WERI-Rb-1 (cell line): ENCODE measurements around the gene C14orf119.
A peak's percentile ranks its signal among the peaks of the same experiment; 100 is the strongest.

Source experiments
- DNase-seq: peaks from one replicate; pipeline ENCODE4 v3.0.0-alpha.2; 2020
- H3K27ac ChIP-seq: fragments of 250-450 bp; sonication (Bioruptor Pico); 2 replicates; pipeline ENCODE4 v1.5.1; 2020; ENCODE audit warnings: mild to moderate bottlenecking, moderate library complexity
- H3K27me3 ChIP-seq: fragments of 250-450 bp; sonication (Bioruptor Pico); 2 replicates; pipeline ENCODE4 v1.5.1; 2021; ENCODE audit warnings: mild to moderate bottlenecking, low read depth, moderate library complexity; ENCODE audit not compliant: insufficient read depth, severe bottlenecking
- H3K36me3 ChIP-seq: fragments of 250-450 bp; sonication (Bioruptor Pico); 2 replicates; pipeline ENCODE4 v1.5.1; 2020; ENCODE audit warnings: mild to moderate bottlenecking, moderate library complexity
- H3K4me3 ChIP-seq: 2 replicates; pipeline ENCODE4 v1.5.1; 2011; ENCODE audit warnings: low read depth, mild to moderate bottlenecking, control low read depth, low read length
- H3K9me3 ChIP-seq: fragments of 250-450 bp; sonication (Bioruptor Pico); 2 replicates; pipeline ENCODE4 v1.5.1; 2021; ENCODE audit warnings: mild to moderate bottlenecking, moderate library complexity; ENCODE audit not compliant: severe bottlenecking
- TF ChIP-seq, protein P1 (sequence below): IDR thresholded peaks from 2 replicates; pipeline ENCODE4 v1.5.1; 2011; ENCODE audit warnings: low read depth, mild to moderate bottlenecking, control low read depth, inconsistent platforms, low read length

C14orf119 gene

GRCh38 chr14:23113431-23114119 is 18.3 kb downstream of the C14orf119 start:
- TF ChIP-seq, protein P1, sequence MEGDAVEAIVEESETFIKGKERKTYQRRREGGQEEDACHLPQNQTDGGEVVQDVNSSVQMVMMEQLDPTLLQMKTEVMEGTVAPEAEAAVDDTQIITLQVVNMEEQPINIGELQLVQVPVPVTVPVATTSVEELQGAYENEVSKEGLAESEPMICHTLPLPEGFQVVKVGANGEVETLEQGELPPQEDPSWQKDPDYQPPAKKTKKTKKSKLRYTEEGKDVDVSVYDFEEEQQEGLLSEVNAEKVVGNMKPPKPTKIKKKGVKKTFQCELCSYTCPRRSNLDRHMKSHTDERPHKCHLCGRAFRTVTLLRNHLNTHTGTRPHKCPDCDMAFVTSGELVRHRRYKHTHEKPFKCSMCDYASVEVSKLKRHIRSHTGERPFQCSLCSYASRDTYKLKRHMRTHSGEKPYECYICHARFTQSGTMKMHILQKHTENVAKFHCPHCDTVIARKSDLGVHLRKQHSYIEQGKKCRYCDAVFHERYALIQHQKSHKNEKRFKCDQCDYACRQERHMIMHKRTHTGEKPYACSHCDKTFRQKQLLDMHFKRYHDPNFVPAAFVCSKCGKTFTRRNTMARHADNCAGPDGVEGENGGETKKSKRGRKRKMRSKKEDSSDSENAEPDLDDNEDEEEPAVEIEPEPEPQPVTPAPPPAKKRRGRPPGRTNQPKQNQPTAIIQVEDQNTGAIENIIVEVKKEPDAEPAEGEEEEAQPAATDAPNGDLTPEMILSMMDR = no peak
- Histone ChIP-seq H3K27ac (no peak overlapping the region), H3K4me3 (no peak overlapping the region), H3K9me3 (peaks cover under 1% of the 10 kb centered on the region), H3K36me3 (no peaks in the 10 kb centered on the region), H3K27me3 (peaks cover 16% of the 10 kb centered on the region)
- no peak for DNase-seq

GRCh38 chr14:23114120-23114458 is 18.8 kb downstream of the C14orf119 start:
- no peak for DNase-seq
- Histone ChIP-seq H3K27ac (no peak overlapping the region), H3K4me3 (no peak overlapping the region), H3K27me3 (peaks cover 16% of the 10 kb centered on the region), H3K36me3 (no peaks in the 10 kb centered on the region), H3K9me3 (no peaks in the 10 kb centered on the region)
- TF ChIP-seq, protein P1 = no peak

- Histone ChIP-seq H3K9me3 (no peaks in the 10 kb centered on the region), H3K4me3 (no peak overlapping the region), H3K27me3 (peaks cover 16% of the 10 kb centered on the region), H3K36me3 (no peaks in the 10 kb centered on the region), H3K27ac (no peak overlapping the region)
- no peak for DNase-seq
- TF ChIP-seq, protein P1 = 0 out of 2 replicates have a peak, but pooled peaks have one; percentile 15
Measured at GRCh38 chr14:23114669-23115038, 19.3 kb downstream of the C14orf119 start.

DNA sequence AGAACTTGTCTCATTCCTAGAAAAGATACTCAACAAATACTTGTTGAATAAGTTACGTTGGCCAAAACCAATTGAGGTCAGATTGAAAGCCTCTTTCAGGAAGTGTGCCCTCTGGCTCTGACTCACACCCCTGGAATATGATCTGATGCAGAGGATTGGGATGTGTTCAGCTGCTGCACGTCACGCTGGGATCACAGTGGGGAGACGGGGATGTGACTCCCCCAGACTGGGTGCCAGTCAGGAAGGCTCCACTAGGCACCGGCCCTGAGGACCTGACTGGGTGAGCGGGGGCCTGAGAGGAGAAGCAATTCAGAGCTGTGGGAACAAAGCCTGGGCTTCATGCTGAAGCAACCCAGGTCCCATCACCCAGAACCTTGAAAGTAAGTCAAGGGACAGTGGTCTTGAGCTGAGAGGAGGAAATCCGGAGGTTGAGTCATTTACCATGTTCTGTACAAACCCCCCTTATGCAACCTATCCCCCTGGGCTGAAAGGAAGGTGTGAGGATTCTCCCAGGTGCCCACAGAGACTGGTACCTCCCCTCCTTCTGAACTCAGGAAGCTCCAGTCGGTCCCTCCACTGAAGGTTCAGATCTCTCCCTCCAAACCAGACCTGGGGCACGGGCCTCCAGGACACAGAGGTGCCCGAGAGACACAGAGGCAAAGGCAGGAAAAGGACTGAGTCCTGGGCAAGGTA is 19.9 kb downstream of the C14orf119 start:
- Histone ChIP-seq H3K4me3 (no peak overlapping the region), H3K27ac (no peak overlapping the region), H3K9me3 (no peaks in the 10 kb centered on the region), H3K36me3 (no peaks in the 10 kb centered on the region), H3K27me3 (peaks cover 16% of the 10 kb centered on the region)
- TF ChIP-seq, protein P1 = no peak
- no peak for DNase-seq

- H3K9me3 ChIP-seq = no peaks in the 10 kb centered on the region
- H3K27ac ChIP-seq = no peak overlapping the region
- no peak overlapping the region for H3K4me3 ChIP-seq
- peaks cover 16% of the 10 kb centered on the region for H3K27me3 ChIP-seq
- DNase-seq = no peak
- H3K36me3 ChIP-seq = no peaks in the 10 kb centered on the region
- TF ChIP-seq, protein P1 = no peak
Measured at GRCh38 chr14:23115918-23116317, 20.6 kb downstream of the C14orf119 start.
